ENCODE results near the gene PARD3B. TPM values are rescaled to one million over a fixed set of nuclear protein-coding genes. Genes with fewer than 3 reads are reported as not detected.

Gene PARD3B
- total RNA-seq, 4 donors from 2014 or later: 32.6 to 65.7 (median 38.6) TPM

GRCh38 chr2:204881655-204882054, 336.4 kb downstream of the PARD3B start:
- no peak for DNase-seq
- in situ Hi-C loops (cut with MboI; ENCODE audit: low pct_ligation_motif_present in 1 of 4, low pct_unique_long_range_greater_than_20kb in 1 of 4, low sequenced_read_pairs in 3 of 4): no loop called here
- H3K9me3 ChIP-seq: no peaks in the 10 kb centered on the region
- TF ChIP-seq POLR2A (IDR thresholded peaks at IDR 0.05) (no peak), CTCF (IDR thresholded peaks at IDR 0.05) (no peak), POLR2AphosphoS5 (IDR thresholded peaks at IDR 0.05) (no peak), EP300 (IDR thresholded peaks at IDR 0.05; ENCODE audit: low read depth) (no peak)
- H3K4me1 ChIP-seq: peaks cover 0 to 4% (median 0%) of the 10 kb centered on the region in 4 donors
- no peaks in the 10 kb centered on the region for H3K36me3 ChIP-seq
- no peak overlapping the region for H3K27ac ChIP-seq
- intact Hi-C loops (cut with DNase I; ENCODE audit: low total_unique reads): no loop called here
- WGBS, 2 donors (ENCODE audit: low coverage in 1 of 2): 65 to 83% methylated on average over 1 to 4 of the region's 4 CpGs
- H3K4me3 ChIP-seq: no peak overlapping the region
- no peaks in the 10 kb centered on the region for H3K27me3 ChIP-seq

- TF ChIP-seq EP300 (IDR thresholded peaks at IDR 0.05; ENCODE audit: low read depth): no peak
- TF ChIP-seq POLR2A (IDR thresholded peaks at IDR 0.05): no peak
- no peak for TF ChIP-seq CTCF (IDR thresholded peaks at IDR 0.05)
- no peak for TF ChIP-seq POLR2AphosphoS5 (IDR thresholded peaks at IDR 0.05)
- in situ Hi-C loops (cut with MboI; ENCODE audit: low pct_ligation_motif_present in 1 of 4, low pct_unique_long_range_greater_than_20kb in 1 of 4, low sequenced_read_pairs in 3 of 4): no loop called here
- Histone ChIP-seq H3K4me3 (no peak overlapping the region), H3K27me3 (no peaks in the 10 kb centered on the region), H3K27ac (no peak overlapping the region), H3K36me3 (no peaks in the 10 kb centered on the region), H3K9me3 (no peaks in the 10 kb centered on the region), H3K4me1 (peaks cover 0 to 4% (median 0%) of the 10 kb centered on the region in 4 donors)
- intact Hi-C loops (cut with DNase I; ENCODE audit: low total_unique reads): no loop called here
- no peak for DNase-seq
- 63 to 75% methylated on average over 2 of the region's 2 CpGs for WGBS, 2 donors (ENCODE audit: low coverage in 1 of 2)
Observed at GRCh38 chr2:204885747-204886146, 340.5 kb downstream of the PARD3B start.

- H3K27ac ChIP-seq: no peak overlapping the region
- in situ Hi-C loops (cut with MboI; ENCODE audit: low pct_ligation_motif_present in 1 of 4, low pct_unique_long_range_greater_than_20kb in 1 of 4, low sequenced_read_pairs in 3 of 4) (no loop called here), intact Hi-C loops (cut with DNase I; ENCODE audit: low total_unique reads) (no loop called here)
- peaks cover 0 to 2% (median 0%) of the 10 kb centered on the region in 4 donors for H3K4me1 ChIP-seq
- TF ChIP-seq POLR2A (IDR thresholded peaks at IDR 0.05) (no peak), EP300 (IDR thresholded peaks at IDR 0.05; ENCODE audit: low read depth) (no peak), CTCF (IDR thresholded peaks at IDR 0.05) (no peak), POLR2AphosphoS5 (IDR thresholded peaks at IDR 0.05) (no peak)
- WGBS, 2 donors (ENCODE audit: low coverage in 1 of 2): 56 to 60% methylated on average over 1 of the region's 1 CpG
- H3K9me3 ChIP-seq: no peaks in the 10 kb centered on the region
- H3K4me3 ChIP-seq: no peak overlapping the region
- no peaks in the 10 kb centered on the region for H3K27me3 ChIP-seq
- DNase-seq: no peak
- no peaks in the 10 kb centered on the region for H3K36me3 ChIP-seq
Observed at GRCh38 chr2:204886713-204887112, 341.4 kb downstream of the PARD3B start.

- no peak overlapping the region for H3K4me3 ChIP-seq
- H3K9me3 ChIP-seq: no peaks in the 10 kb centered on the region
- intact Hi-C loops (cut with DNase I; ENCODE audit: low total_unique reads): no loop called here
- in situ Hi-C loops (cut with MboI; ENCODE audit: low pct_ligation_motif_present in 1 of 4, low pct_unique_long_range_greater_than_20kb in 1 of 4, low sequenced_read_pairs in 3 of 4): no loop called here
- H3K27me3 ChIP-seq: no peaks in the 10 kb centered on the region
- no peak overlapping the region for H3K27ac ChIP-seq
- no peaks in the 10 kb centered on the region for H3K36me3 ChIP-seq
- H3K4me1 ChIP-seq: no peaks in the 10 kb centered on the region
- DNase-seq: no peak
- TF ChIP-seq CTCF (IDR thresholded peaks at IDR 0.05) (no peak), EP300 (IDR thresholded peaks at IDR 0.05; ENCODE audit: low read depth) (no peak), POLR2A (IDR thresholded peaks at IDR 0.05) (no peak), POLR2AphosphoS5 (IDR thresholded peaks at IDR 0.05) (no peak)
Observed at GRCh38 chr2:204888222-204888621, 342.9 kb downstream of the PARD3B start.

All from transverse colon (tissue), 4 donors.